Esophagus muscularis mucosa (tissue), 3 donors: ENCODE measurements around the gene LMX1A.

Source experiments
- CTCF ChIP-seq, 3 experiments: fragments of 200-600 bp in 2 of 3; fragments of 450-650 bp in 1 of 3; sonication (generic) in 2 of 3; IDR thresholded peaks; one replicate each; pipeline ENCODE4 v1.5.1; 2017 to 2019; ENCODE audit warnings: antibody characterized with exemption in 3 of 3, mild to moderate bottlenecking in 2 of 3, moderate library complexity in 1 of 3
- EP300 ChIP-seq: sonication (generic); formaldehyde crosslinking; IDR thresholded peaks from one replicate; pipeline ENCODE4 v1.6.1; 2017; ENCODE audit warnings: antibody characterized with exemption

DNA sequence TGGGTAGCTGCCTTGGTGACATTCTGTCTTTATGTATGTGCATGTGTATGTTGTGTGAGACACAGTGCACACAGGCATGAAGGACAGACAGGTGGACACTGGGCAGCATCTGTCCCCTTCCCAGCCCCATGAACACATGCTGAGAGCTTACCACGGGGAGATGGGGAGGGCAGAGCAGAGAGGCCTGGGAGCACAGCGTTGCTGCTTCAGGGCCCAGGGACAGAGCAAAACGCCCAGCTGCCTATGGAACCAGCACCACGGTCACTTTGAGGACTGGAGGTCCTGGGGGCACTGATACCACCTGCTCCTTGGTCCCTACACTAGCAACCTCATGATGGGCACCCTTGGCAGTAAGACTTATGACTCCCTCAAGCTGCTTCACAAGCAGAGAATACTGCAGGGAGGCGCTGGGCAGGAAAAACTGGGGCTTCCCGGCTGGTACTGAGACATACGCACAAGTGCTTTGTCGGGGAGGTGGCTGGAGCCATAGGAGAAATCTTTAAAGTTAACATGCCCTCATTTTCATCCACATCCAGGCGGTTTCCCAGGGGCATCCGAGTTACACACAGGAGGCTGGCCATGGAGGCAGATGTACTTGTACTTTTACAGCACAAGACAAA lies 40.3 kb downstream of the LMX1A start:
- no peak for TF ChIP-seq EP300
- no peak for TF ChIP-seq CTCF (IDR thresholded peaks at IDR 0.05)
